HepG2 (cell line): ENCODE data around the gene WDR87. TPM values are rescaled to one million over a fixed set of nuclear protein-coding genes. Genes with fewer than 3 reads are reported as not detected.

Experiments used
- ATAC-seq: fragments of 200-7000 bp; cut with Tn5 transposase; 3 replicates; pipeline ENCODE4 v1.9.1; 2020; ENCODE audit warnings: mild to moderate bottlenecking, moderate library complexity
- BruUV-seq: library from RNA; stranded (reverse); fragments of 400-500 nt; replicated peaks from 2 replicates; lab custom pipeline; 2021; lab: Mats Ljungman, UMichigan
- CTCF ChIA-PET: fragments of 300-600 bp; formaldehyde crosslinking; extraction: SDS; loops from one replicate; lab custom pipeline; 2021; ENCODE audit warnings: low total read pairs, inconsistent platforms, low intra/inter-chr PET ratio; lab: Yijun Ruan, JAX
- POLR2A ChIA-PET: fragments of 350-600 bp; sonication (Branson Sonifier 250); formaldehyde crosslinking; loops from one replicate; lab custom pipeline; 2020; ENCODE audit warnings: antibody characterized with exemption, inconsistent platforms; lab: Yijun Ruan, JAX
- DNase-seq: peaks from one replicate; pipeline ENCODE4 v3.0.0-alpha.2; 2015; ENCODE audit warnings: low spot score
- FAIRE-seq: peaks from 3 replicates; lab custom pipeline; 2011; peaks lifted over from hg19 to GRCh38; lab: Jason Lieb, UNC
- H2AFZ ChIP-seq: one replicate; pipeline ENCODE4 v1.6.1; 2011; ENCODE audit warnings: low read length, inconsistent platforms
- H3K27ac ChIP-seq: fragments of 300-600 bp; 3 replicates; pipeline ENCODE4 v1.8.0; 2011; ENCODE audit warnings: mixed run types, mild to moderate bottlenecking, mixed read lengths, low read length, inconsistent platforms; ENCODE audit not compliant: insufficient read depth; ENCODE audit errors: extremely low read length
- H3K27me3 ChIP-seq, 2 experiments: fragments of 200-600 bp in 1 of 2; 2 replicates in 1 of 2; 3 replicates in 1 of 2; pipeline versions ENCODE4 v1.6.0 to v1.8.0; 2011; ENCODE audit warnings: low read length in 2 of 2, mild to moderate bottlenecking in 2 of 2, moderate library complexity in 2 of 2, inconsistent platforms in 1 of 2; ENCODE audit not compliant: insufficient read depth in 2 of 2, control insufficient read depth in 1 of 2
- H3K36me3 ChIP-seq, 2 experiments: fragments of 200-600 bp in 1 of 2; replicated peaks in 1 of 2; 2 replicates in 1 of 2; 3 replicates in 1 of 2; pipeline versions ENCODE4 v1.5.1 to v1.8.0; 2011; ENCODE audit warnings: low read length in 2 of 2, inconsistent platforms in 1 of 2; ENCODE audit not compliant: insufficient read depth in 2 of 2, control insufficient read depth in 1 of 2
- H3K4me1 ChIP-seq: 2 replicates; pipeline ENCODE4 v1.5.1; 2012; ENCODE audit warnings: low read length, inconsistent platforms; ENCODE audit not compliant: insufficient read depth
- H3K4me2 ChIP-seq: 2 replicates; pipeline ENCODE4 v1.6.0; 2011; ENCODE audit warnings: low read depth, low read length, inconsistent platforms
- H3K4me3 ChIP-seq, 3 experiments: fragments of 200-600 bp in 1 of 3; sonication (generic), shearing (Covaris generic) in 1 of 3; replicated peaks in 1 of 3; 2 replicates each; pipeline ENCODE4 v1.5.1; 2011 to 2016; ENCODE audit warnings: low read length in 3 of 3, inconsistent platforms in 2 of 3, low read depth in 2 of 3, mild to moderate bottlenecking in 2 of 3, control low read depth in 1 of 3, mixed read lengths in 1 of 3; ENCODE audit not compliant: insufficient read depth in 1 of 3
- H3K79me2 ChIP-seq: one replicate; pipeline ENCODE4 v1.6.1; 2011; ENCODE audit warnings: low read length, inconsistent platforms; ENCODE audit not compliant: insufficient read depth
- H3K9ac ChIP-seq: 2 replicates; pipeline ENCODE4 v1.6.0; 2011; ENCODE audit warnings: mild to moderate bottlenecking, low read depth, low read length, inconsistent platforms; ENCODE audit not compliant: insufficient read depth
- H3K9me3 ChIP-seq: 2 replicates; pipeline ENCODE4 v1.5.1; 2012; ENCODE audit warnings: mild to moderate bottlenecking, low read length
- H4K20me1 ChIP-seq: 2 replicates; pipeline ENCODE4 v1.6.0; 2011; ENCODE audit warnings: inconsistent platforms, mild to moderate bottlenecking, low read length, moderate library complexity; ENCODE audit not compliant: insufficient read depth
- FOXO4 ChIP-seq: sonication (generic); formaldehyde crosslinking; conservative IDR thresholded peaks from 2 replicates; pipeline ENCODE4 v1.8.1; 2023; ENCODE audit warnings: missing genetic modification reagents
- HOXD1 ChIP-seq: sonication (generic); formaldehyde crosslinking; IDR thresholded peaks from 2 replicates; pipeline ENCODE4 v1.5.0; 2020; ENCODE audit warnings: missing genetic modification reagents
- NR2C2 ChIP-seq: sonication (generic); formaldehyde crosslinking; IDR thresholded peaks from 2 replicates; pipeline ENCODE4 v1.4.0; 2020; ENCODE audit warnings: missing genetic modification reagents, mild to moderate bottlenecking, moderate library complexity, borderline replicate concordance
- PHF8 ChIP-seq: sonication (generic); formaldehyde crosslinking; IDR thresholded peaks from 2 replicates; pipeline ENCODE4 v1.5.0; 2020; ENCODE audit warnings: missing genetic modification reagents
- SSRP1 ChIP-seq: IDR thresholded peaks from 2 replicates; pipeline ENCODE4 v1.6.1; 2016; ENCODE audit warnings: control low read depth
- ZBTB8A ChIP-seq: sonication (generic); formaldehyde crosslinking; IDR thresholded peaks from 2 replicates; pipeline ENCODE4 v1.4.0; 2020; ENCODE audit warnings: mild to moderate bottlenecking, low read depth, missing genetic modification reagents, borderline replicate concordance
- ZNF772 ChIP-seq: sonication (generic); formaldehyde crosslinking; IDR thresholded peaks from 2 replicates; pipeline ENCODE4 v1.5.0; 2020; ENCODE audit warnings: mild to moderate bottlenecking, missing genetic modification reagents
- WGBS: methylation state at CpG from one replicate; pipeline ENCODE4 v1.1.6; 2017; ENCODE audit warnings: low lambda C conversion rate; 5-methylcytosine and 5-hydroxymethylcytosine counted together
- in situ Hi-C: cut with HindIII; loops from 2 replicates; pipeline ENCODE4 v1.10.0; 2017; ENCODE audit warnings: low pct_unique_long_range_greater_than_20kb; ENCODE audit not compliant: extremely low pct_ligation_motif_present
- intact Hi-C: fragments of 100-400 bp; cut with micrococcal nuclease; formaldehyde crosslinking; loops from one replicate; pipeline ENCODE4 v1.10.0; 2022; ENCODE audit not compliant: unreplicated experiment
- polyA plus RNA-seq, 8 experiments: library from polyadenylated mRNA; depleted of rRNA in 3 of 8; stranded (reverse) in 7 of 8; unstranded in 1 of 8; fragments of >200 nt; fragmentation: Illumina TruSeq in 4 of 8; extraction: Trizol in 4 of 8; gene quantifications; 2 replicates each; pipeline versions ENCODE4 v1.2.1 to v1.2.3, GENCODE V29; 2011 to 2016; ENCODE audit warnings: low read depth in 4 of 8, missing spikeins in 1 of 8, mixed read lengths in 1 of 8; ENCODE audit not compliant: insufficient read depth in 1 of 8
- total RNA-seq, 5 experiments: library from RNA; depleted of rRNA; stranded (reverse); fragments of >200 nt; fragmentation: Illumina TruSeq; extraction: Trizol; gene quantifications; 2 replicates each; pipeline ENCODE4 v1.2.3, GENCODE V29; 2016; ENCODE audit warnings: low read depth in 1 of 5
- TF ChIP-seq, protein P1 (sequence below): sonication (generic); formaldehyde crosslinking; IDR thresholded peaks from 2 replicates; pipeline ENCODE4 v1.9.0; 2022; ENCODE audit warnings: missing genetic modification reagents, mild to moderate bottlenecking, borderline replicate concordance

Gene WDR87
- total and polyA plus RNA-seq, 2 of the 13 experiments (the other 11 are each of a cell fraction or from before 2014, with no cell fraction given), result not detected

GRCh38 chr19:37929355-37929923, 23.0 kb upstream of the WDR87 start:
- POLR2A ChIA-PET, result no interaction called here
- Histone ChIP-seq H3K27me3 (no peaks in the 10 kb centered on the region), H3K9ac (no peak overlapping the region), H3K4me3 (no peak overlapping the region), H3K27ac (no peak overlapping the region), H3K79me2 (peaks cover 20% of the 10 kb centered on the region)
- CTCF ChIA-PET, result no interaction called here
- BruUV-seq, result no TSS peak
- no peak for FAIRE-seq
- in situ Hi-C loops, result no loop called here
- WGBS, result 93% methylated on average over 4 of the region's 4 CpGs
- TF ChIP-seq HOXD1 (CRISPR knock-in tag) (no peak), NR2C2 (CRISPR knock-in tag) (no peak), SSRP1 (CRISPR knock-in tag) (no peak), FOXO4 (CRISPR knock-in tag) (no peak)
- TF ChIP-seq, all 625 proteins: peak for 0
- no peaks in the 10 kb centered on the region for H4K20me1 ChIP-seq
- H3K4me2 ChIP-seq, result no peak overlapping the region
- intact Hi-C loops, result no loop called here
- H3K4me1 ChIP-seq, result peaks cover 51% of the 10 kb centered on the region
- no peak overlapping the region for H2AFZ ChIP-seq
- ATAC-seq (no peak), DNase-seq (no peak)
- H3K9me3 ChIP-seq, result no peaks in the 10 kb centered on the region
- no peaks in the 10 kb centered on the region for H3K36me3 ChIP-seq

GRCh38 chr19:37928527-37929286, 22.3 kb upstream of the WDR87 start:
- Histone ChIP-seq H3K27me3 (no peaks in the 10 kb centered on the region), H3K4me1 (peaks cover 44% of the 10 kb centered on the region), H4K20me1 (no peaks in the 10 kb centered on the region), H3K79me2 (peaks cover 19% of the 10 kb centered on the region), H2AFZ (no peak overlapping the region), H3K9ac (no peak overlapping the region), H3K27ac (no peak overlapping the region), H3K4me3 (no peak overlapping the region), H3K4me2 (no peak overlapping the region), H3K9me3 (no peaks in the 10 kb centered on the region), H3K36me3 (no peaks in the 10 kb centered on the region)
- FAIRE-seq (no peak), DNase-seq (no peak), ATAC-seq (no peak)
- intact Hi-C loops, result no loop called here
- no TSS peak for BruUV-seq
- no peak for TF ChIP-seq PHF8 (CRISPR knock-in tag)
- TF ChIP-seq ZNF772 (CRISPR knock-in tag), result no peak
- TF ChIP-seq, protein P1, sequence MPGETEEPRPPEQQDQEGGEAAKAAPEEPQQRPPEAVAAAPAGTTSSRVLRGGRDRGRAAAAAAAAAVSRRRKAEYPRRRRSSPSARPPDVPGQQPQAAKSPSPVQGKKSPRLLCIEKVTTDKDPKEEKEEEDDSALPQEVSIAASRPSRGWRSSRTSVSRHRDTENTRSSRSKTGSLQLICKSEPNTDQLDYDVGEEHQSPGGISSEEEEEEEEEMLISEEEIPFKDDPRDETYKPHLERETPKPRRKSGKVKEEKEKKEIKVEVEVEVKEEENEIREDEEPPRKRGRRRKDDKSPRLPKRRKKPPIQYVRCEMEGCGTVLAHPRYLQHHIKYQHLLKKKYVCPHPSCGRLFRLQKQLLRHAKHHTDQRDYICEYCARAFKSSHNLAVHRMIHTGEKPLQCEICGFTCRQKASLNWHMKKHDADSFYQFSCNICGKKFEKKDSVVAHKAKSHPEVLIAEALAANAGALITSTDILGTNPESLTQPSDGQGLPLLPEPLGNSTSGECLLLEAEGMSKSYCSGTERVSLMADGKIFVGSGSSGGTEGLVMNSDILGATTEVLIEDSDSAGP (CRISPR knock-in tag), result peak; percentile 80
- no peak for TF ChIP-seq ZBTB8A (CRISPR knock-in tag)
- ChIA-PET CTCF (no interaction called here), POLR2A (no interaction called here)
- WGBS, result 83% methylated on average over 5 of the region's 5 CpGs
- in situ Hi-C loops, result no loop called here
